ENCODE measurements around the gene SEMA4D. TPM values are rescaled to one million over a fixed set of nuclear protein-coding genes. Genes with fewer than 3 reads are reported as not detected.

The SEMA4D gene
- polyA plus RNA-seq, 1 donor from 2014 or later, result 34.0 TPM

- TF ChIP-seq EP300 (conservative IDR thresholded peaks at IDR 0.05; ENCODE audit: poor library complexity, severe bottlenecking) (no peak), RAD21 (conservative IDR thresholded peaks at IDR 0.05) (no peak), POLR2AphosphoS5 (IDR thresholded peaks at IDR 0.05) (no peak), MXI1 (conservative IDR thresholded peaks at IDR 0.05; ENCODE audit: poor library complexity, severe bottlenecking) (no peak), EZH2 (IDR thresholded peaks at IDR 0.05; ENCODE audit: borderline replicate concordance, insufficient read depth, low read length, poor library complexity, severe bottlenecking) (no peak), SMC3 (conservative IDR thresholded peaks at IDR 0.05; ENCODE audit: poor library complexity) (no peak)
- TF ChIP-seq, protein P1, sequence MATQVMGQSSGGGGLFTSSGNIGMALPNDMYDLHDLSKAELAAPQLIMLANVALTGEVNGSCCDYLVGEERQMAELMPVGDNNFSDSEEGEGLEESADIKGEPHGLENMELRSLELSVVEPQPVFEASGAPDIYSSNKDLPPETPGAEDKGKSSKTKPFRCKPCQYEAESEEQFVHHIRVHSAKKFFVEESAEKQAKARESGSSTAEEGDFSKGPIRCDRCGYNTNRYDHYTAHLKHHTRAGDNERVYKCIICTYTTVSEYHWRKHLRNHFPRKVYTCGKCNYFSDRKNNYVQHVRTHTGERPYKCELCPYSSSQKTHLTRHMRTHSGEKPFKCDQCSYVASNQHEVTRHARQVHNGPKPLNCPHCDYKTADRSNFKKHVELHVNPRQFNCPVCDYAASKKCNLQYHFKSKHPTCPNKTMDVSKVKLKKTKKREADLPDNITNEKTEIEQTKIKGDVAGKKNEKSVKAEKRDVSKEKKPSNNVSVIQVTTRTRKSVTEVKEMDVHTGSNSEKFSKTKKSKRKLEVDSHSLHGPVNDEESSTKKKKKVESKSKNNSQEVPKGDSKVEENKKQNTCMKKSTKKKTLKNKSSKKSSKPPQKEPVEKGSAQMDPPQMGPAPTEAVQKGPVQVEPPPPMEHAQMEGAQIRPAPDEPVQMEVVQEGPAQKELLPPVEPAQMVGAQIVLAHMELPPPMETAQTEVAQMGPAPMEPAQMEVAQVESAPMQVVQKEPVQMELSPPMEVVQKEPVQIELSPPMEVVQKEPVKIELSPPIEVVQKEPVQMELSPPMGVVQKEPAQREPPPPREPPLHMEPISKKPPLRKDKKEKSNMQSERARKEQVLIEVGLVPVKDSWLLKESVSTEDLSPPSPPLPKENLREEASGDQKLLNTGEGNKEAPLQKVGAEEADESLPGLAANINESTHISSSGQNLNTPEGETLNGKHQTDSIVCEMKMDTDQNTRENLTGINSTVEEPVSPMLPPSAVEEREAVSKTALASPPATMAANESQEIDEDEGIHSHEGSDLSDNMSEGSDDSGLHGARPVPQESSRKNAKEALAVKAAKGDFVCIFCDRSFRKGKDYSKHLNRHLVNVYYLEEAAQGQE (IDR thresholded peaks at IDR 0.05; ENCODE audit: borderline replicate concordance), result no peak
- Histone ChIP-seq H3K4me3 (ENCODE audit: low read length) (no peak overlapping the region), H3K27ac (ENCODE audit: low read length) (no peak overlapping the region), H3F3A (ENCODE audit: insufficient read depth, low read length, poor library complexity, severe bottlenecking) (no peaks in the 10 kb centered on the region), H3K36me3 (ENCODE audit: insufficient read depth, low read length) (peaks cover 12% of the 10 kb centered on the region), H3K4me2 (ENCODE audit: low read length) (no peak overlapping the region), H4K20me1 (ENCODE audit: insufficient read depth) (no peaks in the 10 kb centered on the region), H3K9me3 (ENCODE audit: low read length) (no peaks in the 10 kb centered on the region), H3K79me2 (replicated peaks; ENCODE audit: insufficient read depth, low read length) (no peaks in the 10 kb centered on the region), H3K27me3 (ENCODE audit: insufficient read depth, low read depth, low read length) (no peaks in the 10 kb centered on the region), H3K9me2 (ENCODE audit: insufficient read depth, low read length) (no peaks in the 10 kb centered on the region), H2AFZ (ENCODE audit: low read depth, low read length) (no peak overlapping the region), H3K9ac (ENCODE audit: low read length) (no peak overlapping the region)
Measured at GRCh38 chr9:89351584-89352300, 146.2 kb downstream of the SEMA4D start.

- TF ChIP-seq EP300 (conservative IDR thresholded peaks at IDR 0.05; ENCODE audit: poor library complexity, severe bottlenecking) (no peak), TAF1 (IDR thresholded peaks at IDR 0.05; ENCODE audit: low read depth) (no peak), EZH2 (IDR thresholded peaks at IDR 0.05; ENCODE audit: borderline replicate concordance, insufficient read depth, low read length, poor library complexity, severe bottlenecking) (no peak), MXI1 (conservative IDR thresholded peaks at IDR 0.05; ENCODE audit: poor library complexity, severe bottlenecking) (no peak), RAD21 (conservative IDR thresholded peaks at IDR 0.05) (no peak), POLR2AphosphoS5 (IDR thresholded peaks at IDR 0.05) (no peak), SMC3 (conservative IDR thresholded peaks at IDR 0.05; ENCODE audit: poor library complexity) (no peak)
- TF ChIP-seq, protein P1 (IDR thresholded peaks at IDR 0.05; ENCODE audit: borderline replicate concordance), result no peak
- TF ChIP-seq, protein P2, sequence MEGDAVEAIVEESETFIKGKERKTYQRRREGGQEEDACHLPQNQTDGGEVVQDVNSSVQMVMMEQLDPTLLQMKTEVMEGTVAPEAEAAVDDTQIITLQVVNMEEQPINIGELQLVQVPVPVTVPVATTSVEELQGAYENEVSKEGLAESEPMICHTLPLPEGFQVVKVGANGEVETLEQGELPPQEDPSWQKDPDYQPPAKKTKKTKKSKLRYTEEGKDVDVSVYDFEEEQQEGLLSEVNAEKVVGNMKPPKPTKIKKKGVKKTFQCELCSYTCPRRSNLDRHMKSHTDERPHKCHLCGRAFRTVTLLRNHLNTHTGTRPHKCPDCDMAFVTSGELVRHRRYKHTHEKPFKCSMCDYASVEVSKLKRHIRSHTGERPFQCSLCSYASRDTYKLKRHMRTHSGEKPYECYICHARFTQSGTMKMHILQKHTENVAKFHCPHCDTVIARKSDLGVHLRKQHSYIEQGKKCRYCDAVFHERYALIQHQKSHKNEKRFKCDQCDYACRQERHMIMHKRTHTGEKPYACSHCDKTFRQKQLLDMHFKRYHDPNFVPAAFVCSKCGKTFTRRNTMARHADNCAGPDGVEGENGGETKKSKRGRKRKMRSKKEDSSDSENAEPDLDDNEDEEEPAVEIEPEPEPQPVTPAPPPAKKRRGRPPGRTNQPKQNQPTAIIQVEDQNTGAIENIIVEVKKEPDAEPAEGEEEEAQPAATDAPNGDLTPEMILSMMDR (IDR thresholded peaks at IDR 0.05; ENCODE audit: poor library complexity, severe bottlenecking), result no peak
- Histone ChIP-seq H2AFZ (ENCODE audit: low read depth, low read length) (no peak overlapping the region), H3K9me3 (ENCODE audit: low read length) (no peaks in the 10 kb centered on the region), H3K79me2 (replicated peaks; ENCODE audit: insufficient read depth, low read length) (no peaks in the 10 kb centered on the region), H3K4me3 (ENCODE audit: low read length) (no peak overlapping the region), H3F3A (ENCODE audit: insufficient read depth, low read length, poor library complexity, severe bottlenecking) (no peaks in the 10 kb centered on the region), H3K9me2 (ENCODE audit: insufficient read depth, low read length) (no peaks in the 10 kb centered on the region), H3K27me3 (ENCODE audit: insufficient read depth, low read depth, low read length) (no peaks in the 10 kb centered on the region), H3K4me2 (ENCODE audit: low read length) (no peak overlapping the region), H3K9ac (ENCODE audit: low read length) (no peak overlapping the region), H3K36me3 (ENCODE audit: insufficient read depth, low read length) (peaks cover 12% of the 10 kb centered on the region), H4K20me1 (ENCODE audit: insufficient read depth) (no peaks in the 10 kb centered on the region), H3K27ac (ENCODE audit: low read length) (no peak overlapping the region)
Measured at GRCh38 chr9:89350988-89351557, 146.8 kb downstream of the SEMA4D start.
